ENCODE results near the gene TPST2.
"Not testable (repeated sequence)": the region's sequence is repeated elsewhere in the genome, so short reads cannot be mapped to it uniquely, and the experiment has no call there.

TPST2 gene

GRCh38 chr22:26589845-26590736, at the start of gene TPST2:
TPST2 (minus strand) TSS chr22:26590132; CDS start chr22:26541630, 48,502 bp downstream.
- DNase-seq = peak; percentile 54

GRCh38 chr22:26636296-26636695, 46.4 kb upstream of the TPST2 start:
- DNase-seq = no peak

DNA sequence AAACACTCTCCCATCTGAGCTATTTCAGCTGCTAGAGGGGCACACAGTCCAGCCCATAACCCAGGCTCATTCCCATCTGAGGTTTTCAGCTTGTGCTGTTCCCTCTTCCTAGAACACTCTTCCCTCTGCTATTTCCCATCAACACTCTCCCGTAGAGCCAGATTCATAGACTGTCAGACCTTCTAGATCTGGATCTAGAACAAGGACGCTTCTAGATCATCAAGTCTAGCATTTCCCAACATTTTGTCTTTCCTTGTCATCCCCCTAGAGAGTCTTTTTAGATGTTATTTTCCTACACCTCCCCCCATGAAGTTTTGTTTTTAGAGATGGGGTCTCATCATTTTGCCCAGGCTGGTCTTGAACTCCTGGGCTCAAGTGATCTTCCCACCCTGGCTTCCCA, 45.2 kb upstream of the TPST2 start:
- no peak for DNase-seq

GRCh38 chr22:26634189-26634588, 44.3 kb upstream of the TPST2 start:
- no peak for DNase-seq

GRCh38 chr22:26632422-26633155, 42.7 kb upstream of the TPST2 start:
- no peak for DNase-seq

- no peak for DNase-seq
Measured at GRCh38 chr22:26631282-26631681, 41.4 kb upstream of the TPST2 start.

- DNase-seq = no peak
Measured at GRCh38 chr22:26629988-26630761, 40.2 kb upstream of the TPST2 start.

DNA sequence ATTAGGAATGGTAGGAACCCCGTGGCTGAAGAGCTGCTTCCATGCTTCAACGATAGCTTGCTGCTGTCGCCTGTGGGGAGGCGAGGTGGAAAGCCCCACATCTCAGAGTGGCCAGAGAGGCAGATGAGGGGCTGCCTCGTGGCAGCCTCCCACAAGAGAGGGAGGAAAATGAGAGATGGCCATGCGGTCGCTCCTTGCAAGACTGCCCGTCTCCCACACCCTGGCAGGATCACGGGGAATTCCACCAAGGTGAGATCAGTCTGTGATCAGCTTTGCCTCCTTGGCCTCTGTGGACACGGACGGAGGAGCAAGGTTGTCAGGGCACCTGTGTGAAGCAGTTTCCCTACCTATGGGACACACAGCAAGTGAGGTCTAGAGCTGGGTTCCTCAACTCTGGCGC, 34.9 kb upstream of the TPST2 start:
- DNase-seq = no peak

DNA sequence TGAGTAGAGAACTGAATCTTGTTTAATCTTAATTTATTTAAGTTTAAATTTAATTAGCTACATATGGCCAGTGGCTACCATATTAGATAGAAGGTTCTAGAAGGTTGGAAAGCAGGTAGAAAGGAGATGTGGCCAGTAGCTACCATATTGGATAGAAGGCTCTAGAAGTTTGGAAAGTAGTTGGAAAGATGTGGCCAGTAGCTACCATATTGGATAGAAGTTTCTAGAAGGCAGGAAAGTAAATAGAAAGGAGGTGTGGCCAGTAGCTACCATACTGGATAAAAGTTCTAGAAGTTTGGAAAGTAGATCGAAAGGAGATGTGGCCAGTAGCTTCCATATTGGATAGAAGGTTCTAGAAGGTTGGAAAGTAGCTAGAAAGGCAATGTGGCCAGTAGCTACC, 34.1 kb upstream of the TPST2 start:
- DNase-seq = no peak

DNA sequence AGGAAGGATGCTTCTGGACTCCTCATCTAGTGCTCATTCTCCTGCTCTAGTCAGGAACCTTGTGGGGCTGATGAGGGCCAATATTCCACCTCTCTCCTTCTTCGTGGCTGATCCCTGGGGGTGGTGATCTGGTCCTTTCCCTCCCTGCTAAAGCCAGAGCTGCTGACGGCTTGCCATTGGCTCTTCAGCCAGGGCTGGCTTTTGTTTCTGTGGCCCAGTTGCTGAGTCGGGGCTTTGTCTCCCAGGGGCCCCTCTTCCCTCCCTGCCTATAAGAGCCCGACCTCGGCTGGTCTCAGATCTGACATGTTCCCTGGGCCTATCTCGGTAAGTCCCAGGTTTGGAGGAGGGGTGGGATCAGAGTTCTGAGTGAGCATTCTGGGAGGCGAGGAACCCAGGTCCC, 31.7 kb upstream of the TPST2 start, which contains the start of gene CRYBA4:
Gene CRYBA4, plus strand, starts transcription at position 301 of the 400 bp plus-strand sequence. CDS start 634 bp downstream, outside the sequence.
- DNase-seq = no peak

GRCh38 chr22:26620197-26620596, 30.3 kb upstream of the TPST2 start:
- no peak for DNase-seq

DNA sequence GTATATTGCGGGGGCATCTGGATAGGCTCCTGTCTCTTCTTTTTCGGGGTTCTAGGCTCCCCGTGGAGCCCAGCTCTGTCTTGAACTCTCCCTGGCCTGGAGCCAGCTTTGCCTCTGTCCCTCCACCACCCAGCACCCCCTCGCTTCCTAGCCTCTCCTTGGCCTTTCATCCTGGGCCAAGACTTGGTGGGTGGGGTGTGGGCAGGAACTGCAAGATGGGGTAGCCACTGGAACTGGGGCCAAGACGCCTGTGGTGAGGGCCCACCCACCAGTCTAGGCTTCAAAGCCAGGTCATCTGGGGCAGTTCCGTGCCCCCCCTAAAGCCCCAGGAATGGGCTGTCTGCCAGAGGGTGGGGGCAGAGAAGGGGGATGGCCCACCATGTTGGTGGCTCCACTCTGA, 29.6 kb upstream of the TPST2 start:
- no peak for DNase-seq

DNA sequence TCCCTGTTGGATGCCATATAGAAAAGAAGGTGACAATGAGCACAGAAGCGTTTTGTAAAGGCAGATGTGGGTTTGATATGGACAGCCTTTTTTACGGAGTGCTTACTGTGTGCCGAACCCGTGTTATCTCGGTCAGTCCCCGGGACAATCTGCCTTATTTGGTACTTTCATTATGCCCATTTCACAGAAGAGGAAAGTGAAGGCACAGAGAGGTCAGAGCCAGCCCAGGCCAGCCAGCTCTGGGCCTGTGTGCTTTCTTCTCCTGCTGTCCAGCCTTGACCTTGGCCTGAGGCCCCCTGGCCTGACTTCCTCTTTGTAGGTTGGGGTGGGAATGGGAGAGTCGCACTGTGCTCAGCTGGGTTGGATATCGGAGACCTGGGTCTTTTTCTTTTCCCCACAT, 28.5 kb upstream of the TPST2 start:
- DNase-seq = no peak

- DNase-seq = no peak
Measured at GRCh38 chr22:26617271-26618199, 27.6 kb upstream of the TPST2 start, which contains the start of gene CRYBB1. CRYBB1 (minus strand) TSS chr22:26618027; CDS start chr22:26616319, 1,708 bp downstream.

GRCh38 chr22:26616650-26617049, 26.7 kb upstream of the TPST2 start:
- no peak for DNase-seq

DNA sequence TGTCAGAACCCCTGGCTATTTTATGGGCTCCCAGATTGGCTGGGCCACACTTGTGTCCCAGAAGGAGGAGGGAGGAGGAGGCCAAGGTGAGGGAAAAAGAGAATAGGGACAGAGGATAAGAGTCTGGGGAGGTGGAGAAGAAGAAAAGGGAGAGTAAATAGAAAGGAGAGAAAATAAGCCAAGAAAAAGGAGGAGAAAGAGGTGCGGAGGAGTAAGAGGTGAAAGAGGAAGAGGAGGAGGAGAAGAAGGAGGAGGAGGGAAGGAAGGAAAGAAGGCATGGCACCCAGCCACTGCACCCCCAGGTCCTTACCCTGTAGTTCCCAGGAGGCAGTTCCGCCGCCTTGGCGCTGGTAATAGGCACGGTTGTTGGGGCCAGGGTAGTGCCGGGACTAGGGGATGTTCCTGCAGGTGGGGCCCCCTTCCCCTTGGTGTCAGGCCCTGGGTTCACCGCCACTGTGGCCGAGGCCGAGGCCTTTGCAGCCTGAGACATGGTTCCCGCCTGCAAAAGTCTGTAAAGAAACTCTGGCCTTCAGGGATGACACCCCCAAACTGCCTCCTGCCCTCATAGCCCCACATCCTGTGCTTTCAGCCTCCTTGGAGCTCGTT, 26.0 kb upstream of the TPST2 start:
- no peak for DNase-seq

DNA sequence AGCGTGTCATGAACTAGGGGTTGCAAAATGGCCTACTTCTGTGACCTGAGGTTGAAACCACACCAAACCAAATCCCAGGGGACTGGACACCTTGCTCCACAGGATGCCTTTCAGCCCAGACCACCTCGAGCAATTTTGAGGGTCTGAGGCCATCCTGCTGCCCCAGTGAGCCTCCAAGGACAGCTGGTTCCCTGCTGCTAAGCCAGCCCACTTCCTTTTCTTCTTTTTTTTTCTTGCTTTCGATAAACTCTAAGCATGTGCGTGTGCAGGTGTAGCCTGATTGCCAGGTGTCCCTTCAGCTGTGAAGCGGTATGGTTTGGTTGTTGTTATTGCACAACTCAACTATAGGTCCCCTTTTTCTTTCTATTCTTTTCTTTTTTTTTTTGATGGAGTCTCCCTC, 25.2 kb upstream of the TPST2 start:
- DNase-seq = no peak

GRCh38 chr22:26614322-26614721, 24.4 kb upstream of the TPST2 start:
- DNase-seq = no peak

- DNase-seq = not testable (repeated sequence)
Measured at GRCh38 chr22:26613753-26614152, 23.8 kb upstream of the TPST2 start.

DNA sequence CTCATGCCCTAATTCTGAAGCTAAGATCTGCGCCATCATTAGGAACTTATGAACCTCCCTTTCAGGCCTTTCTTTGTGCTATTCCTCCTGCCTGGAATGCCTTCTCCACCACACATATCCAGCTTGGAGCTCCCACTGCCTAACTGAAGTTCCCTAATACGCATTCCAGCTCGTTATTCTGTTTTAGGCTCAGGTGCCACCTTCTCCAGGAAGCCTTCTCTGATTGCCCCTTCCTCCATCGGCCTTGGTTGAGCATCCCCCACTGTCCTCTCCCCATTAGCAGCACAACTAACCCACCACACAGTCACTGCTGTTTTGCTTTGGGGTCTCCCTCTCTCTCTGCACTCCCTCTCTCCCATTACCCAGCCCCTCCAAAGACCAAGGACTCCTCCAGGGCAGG, 22.7 kb upstream of the TPST2 start:
- DNase-seq = no peak

GRCh38 chr22:26610996-26611395, 21.1 kb upstream of the TPST2 start:
- no peak for DNase-seq

Data from NCI-H1436 (cell line).